NCI-H1092 treated with DMSO at 0.1 percent for 48 hours (cell line): ENCODE measurements around the gene STING1.
"Not testable (repeated sequence)": the region's sequence is repeated elsewhere in the genome, so short reads cannot be mapped to it uniquely, and the experiment has no call there.

Source experiments
- DNase-seq: peaks from one replicate; lab custom pipeline; 2025; lab: John Stamatoyannopoulos, UW

The STING1 gene

GRCh38 chr5:139462586-139463276 is 19.8 kb downstream of the STING1 start, which contains the start of gene ECSCR:
ECSCR (minus strand) TSS chr5:139462743; CDS start chr5:139462670, 73 bp downstream.
- DNase-seq: no peak

DNA sequence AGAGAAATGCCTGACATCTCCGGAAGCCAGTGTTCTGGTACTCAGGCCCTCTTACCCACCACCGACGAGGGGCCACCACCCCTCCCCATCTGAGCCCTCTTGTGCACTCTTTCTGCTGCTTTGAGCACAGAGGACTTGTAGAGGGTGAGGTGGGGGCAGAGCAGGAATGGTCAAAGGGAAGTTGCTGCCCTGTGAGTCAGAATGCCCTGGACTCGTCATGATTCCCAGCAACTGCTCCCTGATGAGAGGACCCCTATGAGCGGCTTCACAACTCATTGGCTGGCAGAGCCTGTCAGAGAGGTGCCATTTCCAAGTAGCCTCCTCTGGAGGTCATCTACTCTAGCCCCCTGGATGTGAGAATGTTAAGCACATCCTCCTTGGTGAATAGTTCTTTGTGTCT is 20.9 kb downstream of the STING1 start:
- no peak for DNase-seq

- DNase-seq: no peak
Observed at GRCh38 chr5:139461176-139461575, 21.4 kb downstream of the STING1 start.

GRCh38 chr5:139460455-139460854 is 22.1 kb downstream of the STING1 start:
- DNase-seq: no peak

- DNase-seq: no peak
Observed at GRCh38 chr5:139459451-139459934, 23.1 kb downstream of the STING1 start.

- DNase-seq: no peak
Observed at GRCh38 chr5:139458580-139459407, 23.8 kb downstream of the STING1 start.

- DNase-seq: no peak
Observed at GRCh38 chr5:139457653-139458306, 24.8 kb downstream of the STING1 start.

DNA sequence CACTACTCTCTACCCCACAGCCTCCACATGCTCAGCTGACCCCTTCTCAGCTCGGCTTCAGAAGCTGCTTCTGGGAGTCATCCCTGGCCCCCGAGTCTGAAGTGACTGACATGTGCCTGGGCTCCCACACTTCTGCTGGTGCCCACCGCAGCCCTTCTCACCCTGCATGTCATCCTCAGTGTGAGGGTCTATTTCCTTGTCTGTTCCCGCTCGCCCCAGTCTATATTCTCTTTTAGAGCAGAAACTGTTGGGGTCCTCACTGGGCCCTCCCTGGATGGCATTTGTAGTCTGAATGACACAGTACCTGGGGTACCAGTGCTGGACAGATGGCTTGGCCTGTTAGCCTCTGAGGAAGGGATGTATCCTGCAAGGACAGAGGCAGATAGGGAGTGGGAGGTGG is 25.3 kb downstream of the STING1 start:
- no peak for DNase-seq

GRCh38 chr5:139456776-139457175 is 25.8 kb downstream of the STING1 start:
- DNase-seq: no peak

DNA sequence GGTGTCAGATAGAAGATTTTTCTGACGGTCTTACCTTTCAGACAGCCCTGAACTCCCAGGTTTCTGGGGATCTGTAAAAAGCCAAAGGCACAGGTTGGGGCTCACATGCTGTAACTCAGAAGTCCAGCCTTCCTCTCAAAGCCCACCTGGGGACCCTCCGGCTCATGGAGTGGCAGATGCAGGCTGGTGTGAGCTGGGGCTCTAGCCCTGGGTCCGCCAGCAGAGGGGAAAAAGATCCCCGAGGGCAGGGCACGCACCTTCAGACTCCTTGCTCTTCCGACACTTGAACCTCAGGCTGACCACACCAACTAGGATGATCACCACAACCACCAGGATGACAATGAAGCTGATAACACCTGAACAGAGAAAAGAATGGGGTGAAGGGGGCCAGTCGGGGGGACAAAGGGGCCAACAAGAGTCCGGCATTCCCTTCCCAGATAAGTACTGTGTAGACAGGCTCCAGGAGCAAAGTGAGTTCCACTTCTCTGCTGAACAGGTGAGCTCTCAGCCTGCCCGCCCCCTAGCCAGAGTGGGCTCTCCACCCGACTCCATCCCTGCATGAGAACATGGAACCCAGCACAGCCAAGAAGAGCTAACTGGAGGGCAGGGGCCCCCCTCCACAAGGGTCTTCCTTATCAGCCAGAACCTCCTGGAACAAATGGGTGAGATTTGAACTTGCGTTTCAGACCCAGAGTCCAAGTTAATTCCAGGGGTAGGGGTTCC is 27.8 kb downstream of the STING1 start:
- DNase-seq: no peak

GRCh38 chr5:139453683-139454567 is 28.6 kb downstream of the STING1 start:
- DNase-seq: no peak

GRCh38 chr5:139451878-139452660 is 30.5 kb downstream of the STING1 start:
- no peak for DNase-seq

GRCh38 chr5:139451176-139451575 is 31.4 kb downstream of the STING1 start:
- DNase-seq: no peak

DNA sequence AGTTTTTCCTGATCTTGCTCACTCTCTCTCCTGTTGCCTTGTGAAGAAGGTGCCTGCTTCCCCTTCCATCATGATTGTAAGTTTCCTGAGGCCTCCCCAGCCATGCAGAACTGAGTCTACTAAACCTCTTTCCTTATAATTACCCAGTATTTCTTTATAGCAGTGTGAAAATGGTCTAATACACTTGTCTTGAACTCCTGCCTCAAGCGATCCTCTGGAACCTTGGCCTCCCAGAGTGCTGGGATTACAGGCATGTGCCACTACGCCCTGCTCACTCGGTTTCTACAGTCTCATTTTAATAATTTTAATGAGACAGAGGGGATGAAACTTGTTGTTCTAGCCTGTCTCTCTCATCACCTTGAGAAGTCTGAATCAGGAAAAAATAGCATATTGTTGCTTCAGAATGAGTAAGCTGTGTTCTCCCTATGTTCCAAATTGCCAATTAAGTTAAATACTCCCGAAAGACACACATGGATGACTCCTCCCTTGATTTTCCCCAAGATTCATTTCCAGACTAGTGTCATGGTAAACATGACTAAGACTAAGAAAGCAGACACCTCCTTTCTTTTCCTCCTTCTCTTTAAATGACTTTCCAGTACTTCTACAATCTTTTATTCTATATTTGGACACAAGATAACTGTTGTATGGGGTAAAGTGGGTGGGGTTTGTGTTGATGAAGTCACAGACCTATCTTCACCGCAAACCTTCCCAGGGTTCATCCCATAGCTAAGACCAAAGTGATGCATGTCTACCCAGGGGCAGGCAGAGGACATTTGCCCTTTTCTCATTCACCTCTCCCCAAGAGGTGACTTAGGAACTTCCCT is 35.4 kb downstream of the STING1 start:
- DNase-seq: no peak

- DNase-seq: no peak
Observed at GRCh38 chr5:139445325-139446170, 37.0 kb downstream of the STING1 start.

GRCh38 chr5:139443831-139444453 is 38.6 kb downstream of the STING1 start:
- DNase-seq: no peak

DNA sequence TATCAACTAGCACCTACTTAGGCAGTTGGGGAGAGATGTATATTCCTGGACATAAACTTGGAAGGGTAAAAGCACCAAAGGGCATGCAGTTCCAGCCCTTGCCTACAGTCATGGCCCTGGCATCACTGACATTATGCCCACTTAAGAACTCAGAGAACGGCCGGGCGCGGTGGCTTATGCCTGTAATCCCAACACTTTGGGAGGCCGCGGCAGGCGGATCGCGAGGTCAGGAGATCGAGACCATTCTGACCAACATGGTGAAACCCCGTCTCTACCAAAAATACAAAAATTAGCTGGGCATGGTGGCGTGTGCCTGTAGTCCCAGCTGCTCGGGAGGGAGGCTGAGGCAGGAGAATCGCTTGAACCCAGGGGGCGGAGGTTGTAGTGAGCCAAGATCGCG is 42.1 kb downstream of the STING1 start:
- DNase-seq: not testable (repeated sequence)
